Glomerular visceral epithelial cell (primary cell): ENCODE results near the gene CAST.
A peak's percentile ranks its signal among the peaks of the same experiment; 100 is the strongest.
"Not testable (repeated sequence)": the region's sequence is repeated elsewhere in the genome, so short reads cannot be mapped to it uniquely, and the experiment has no call there.

Source experiments
- DNase-seq: peaks from one replicate; pipeline ENCODE4 v3.0.0-alpha.2; 2016; ENCODE audit errors: extremely low spot score

CAST gene

DNA sequence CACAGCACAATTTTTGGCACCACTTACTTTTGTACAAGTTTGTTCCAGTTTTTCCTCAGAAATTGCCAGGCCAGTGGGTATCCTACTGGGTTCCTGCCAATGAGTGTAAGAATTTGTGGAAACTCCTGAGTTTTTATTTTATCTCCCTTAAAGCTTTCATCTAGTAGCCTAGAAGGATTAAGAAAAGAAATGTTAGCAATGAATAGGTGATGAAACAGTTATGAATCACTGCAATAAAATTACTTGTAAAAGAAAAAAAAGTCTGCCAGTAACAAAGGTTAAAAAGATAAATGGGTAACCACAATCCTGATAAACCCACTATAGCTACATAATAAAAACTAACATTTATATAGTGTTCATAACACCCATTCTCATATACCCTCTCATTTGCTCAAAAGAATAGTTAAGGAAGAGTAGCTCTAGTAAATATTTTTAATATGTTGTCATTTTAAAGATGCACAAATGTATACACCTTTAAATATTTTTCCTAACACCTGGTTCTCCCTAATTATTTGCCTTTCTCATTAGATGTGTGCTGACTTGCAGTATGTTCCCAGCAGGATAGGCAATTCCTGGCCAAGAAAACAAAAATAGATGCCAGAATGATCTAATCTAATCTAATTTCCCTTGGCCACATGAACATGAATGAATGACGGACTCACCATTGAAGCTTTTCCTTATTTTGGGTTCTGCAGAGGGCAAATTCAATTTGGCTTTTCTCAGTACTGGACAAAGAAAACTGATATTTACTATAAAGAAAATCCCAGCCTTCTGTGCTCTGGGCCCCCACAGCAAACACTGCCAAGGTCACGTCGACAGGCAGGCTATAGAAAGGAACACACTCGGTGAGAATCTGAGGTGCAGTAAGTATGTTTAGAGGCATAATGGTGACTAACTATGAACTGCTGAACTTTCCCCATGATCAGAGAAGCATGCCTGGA lies 119.1 kb downstream of the CAST start:
- DNase-seq = peak; percentile 30

- DNase-seq = no peak
Observed at GRCh38 chr5:96783326-96783725, 121.2 kb downstream of the CAST start.

- no peak for DNase-seq
Observed at GRCh38 chr5:96785326-96786109, 123.3 kb downstream of the CAST start.

DNA sequence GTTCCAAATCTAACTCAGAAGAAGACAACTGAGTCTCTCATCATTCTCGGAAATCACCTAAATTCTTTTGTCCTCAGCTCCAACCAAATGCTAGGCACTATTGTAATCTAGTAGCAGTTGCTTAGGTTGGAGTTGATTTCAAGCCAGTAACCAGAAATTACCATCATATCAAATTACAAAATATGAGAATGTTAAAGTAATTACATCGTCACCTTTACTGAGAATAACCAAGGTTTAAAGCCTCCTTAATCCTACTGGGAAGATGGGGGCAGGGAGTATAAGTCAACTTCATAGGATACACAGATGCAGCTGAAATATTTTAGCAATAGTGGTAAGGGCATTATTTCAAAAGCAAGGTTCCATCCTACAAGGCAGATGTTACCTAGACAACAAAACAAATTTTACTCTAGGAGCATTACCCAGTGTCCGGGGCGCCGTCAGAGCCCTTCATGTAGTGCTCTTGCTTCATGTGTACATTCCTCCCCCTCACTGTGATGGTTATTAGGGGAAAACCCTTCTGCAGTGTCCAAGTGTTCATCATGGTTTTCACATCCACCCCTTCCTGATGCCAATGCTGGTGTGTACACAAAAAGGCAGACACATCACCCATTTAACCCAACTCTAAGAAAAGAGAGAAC lies 126.1 kb downstream of the CAST start:
- no peak for DNase-seq

GRCh38 chr5:96789794-96790330 lies 127.7 kb downstream of the CAST start:
- DNase-seq = no peak

- DNase-seq = peak; percentile 25
Observed at GRCh38 chr5:96790961-96791504, 128.9 kb downstream of the CAST start.

DNA sequence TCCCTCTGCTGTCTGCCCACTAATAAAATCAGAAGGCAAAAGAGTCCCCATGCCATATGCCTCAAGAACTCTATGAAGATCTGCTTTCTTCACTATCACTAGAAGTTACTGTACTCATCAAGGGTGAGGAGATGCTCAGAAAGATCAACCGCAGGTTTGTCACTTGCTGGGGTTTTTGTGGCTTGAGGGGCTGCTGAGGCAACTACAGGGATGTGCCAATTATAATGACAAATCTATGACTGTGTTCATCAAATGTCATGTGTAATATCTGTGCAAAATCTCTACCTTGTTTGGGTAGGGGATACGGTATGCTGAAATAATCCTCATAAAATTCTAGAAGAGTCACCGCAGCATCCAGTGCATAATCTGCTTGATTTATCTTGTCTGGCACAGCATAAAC lies 132.6 kb downstream of the CAST start:
- no peak for DNase-seq

- no peak for DNase-seq
Observed at GRCh38 chr5:96795626-96796025, 133.4 kb downstream of the CAST start.

DNA sequence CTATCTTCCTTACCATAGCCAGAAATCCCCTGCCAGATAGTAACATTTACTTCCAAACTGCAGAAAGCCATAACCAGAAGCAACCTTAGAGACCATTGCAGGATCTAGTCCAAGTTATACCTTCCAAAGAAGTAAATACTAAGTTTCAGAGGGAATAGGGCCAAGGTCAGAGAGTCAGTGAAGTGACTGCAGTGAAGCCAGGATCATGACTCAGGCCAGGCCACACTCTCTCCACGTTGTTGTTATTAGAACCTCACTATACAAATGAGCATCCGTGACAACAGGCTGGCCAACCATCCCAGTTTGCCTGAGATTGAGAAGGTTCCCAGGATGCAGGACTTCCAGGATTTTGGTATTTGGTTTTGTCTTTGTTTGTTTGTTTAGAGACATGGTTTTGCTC lies 134.3 kb downstream of the CAST start:
- DNase-seq = no peak

- not testable (repeated sequence) for DNase-seq
Observed at GRCh38 chr5:96801718-96802117, 139.5 kb downstream of the CAST start.

GRCh38 chr5:96807075-96807654 lies 145.0 kb downstream of the CAST start:
- peak; percentile 86 for DNase-seq

GRCh38 chr5:96808541-96808828 lies 146.3 kb downstream of the CAST start:
- no peak for DNase-seq

GRCh38 chr5:96808868-96809558 lies 146.8 kb downstream of the CAST start:
- DNase-seq = no peak

DNA sequence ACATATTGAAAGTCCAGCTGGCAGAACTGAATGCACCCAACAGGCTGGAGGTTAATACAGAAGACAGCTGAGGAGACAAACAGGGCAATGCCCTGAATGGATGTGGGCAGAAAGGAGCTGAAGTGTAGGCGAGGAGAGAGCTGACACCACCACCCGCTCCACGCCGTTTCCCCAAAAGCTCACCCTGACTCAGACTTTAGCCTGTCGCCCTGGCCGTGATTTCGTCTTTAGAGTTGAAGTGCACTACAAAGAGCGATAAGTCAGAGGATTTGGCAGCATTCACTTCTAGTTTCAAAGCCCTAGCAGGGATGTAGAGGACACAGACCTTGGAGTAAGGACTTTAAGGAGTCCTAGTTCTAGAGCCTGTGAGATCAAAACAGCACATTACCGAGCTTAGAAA lies 147.7 kb downstream of the CAST start:
- no peak for DNase-seq

GRCh38 chr5:96812851-96813250 lies 150.7 kb downstream of the CAST start:
- DNase-seq = no peak

DNA sequence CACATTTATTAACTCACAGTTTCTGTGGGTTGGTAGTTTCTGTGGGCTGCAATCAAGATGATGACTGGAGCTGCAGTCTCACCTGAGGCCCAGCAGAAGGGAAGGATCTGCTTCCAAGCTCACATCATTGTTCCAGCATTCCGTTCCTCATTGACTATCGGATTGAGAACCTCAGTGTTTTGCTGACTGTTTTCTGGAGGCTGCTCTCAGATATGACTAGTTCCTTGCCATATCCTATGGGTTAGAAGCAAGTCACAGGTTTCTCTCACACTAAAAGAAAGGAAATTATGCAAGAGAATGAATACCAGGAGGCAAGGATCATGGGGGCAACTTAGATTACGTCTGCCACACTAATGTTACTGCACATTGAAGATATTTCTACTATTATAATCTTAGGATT lies 151.9 kb downstream of the CAST start:
- no peak for DNase-seq

DNA sequence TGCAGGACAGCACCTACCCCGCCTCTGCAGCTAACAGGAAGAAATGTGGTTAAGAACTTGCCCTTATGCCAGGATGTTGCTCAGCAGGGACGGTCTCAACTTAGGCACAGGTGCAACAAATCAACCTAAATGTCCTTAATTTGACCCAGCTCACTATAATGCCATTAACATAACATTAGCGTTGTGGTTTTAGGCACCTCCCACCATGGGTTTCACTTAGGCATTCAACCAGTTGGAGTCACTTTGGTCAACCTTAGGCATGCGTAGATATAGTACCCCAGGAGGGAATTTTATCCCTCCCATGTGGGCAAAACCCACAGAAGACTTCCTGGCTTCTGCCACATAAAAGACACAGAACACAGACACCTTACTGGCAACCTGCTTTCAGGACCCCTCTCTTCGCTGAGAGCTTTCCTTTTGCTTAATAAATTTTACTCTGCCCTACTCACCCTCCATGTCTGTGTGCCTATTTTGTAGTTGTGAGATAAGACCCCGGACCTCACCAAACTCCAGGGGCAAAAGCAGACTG lies 154.3 kb downstream of the CAST start:
- DNase-seq = peak; percentile 36

DNA sequence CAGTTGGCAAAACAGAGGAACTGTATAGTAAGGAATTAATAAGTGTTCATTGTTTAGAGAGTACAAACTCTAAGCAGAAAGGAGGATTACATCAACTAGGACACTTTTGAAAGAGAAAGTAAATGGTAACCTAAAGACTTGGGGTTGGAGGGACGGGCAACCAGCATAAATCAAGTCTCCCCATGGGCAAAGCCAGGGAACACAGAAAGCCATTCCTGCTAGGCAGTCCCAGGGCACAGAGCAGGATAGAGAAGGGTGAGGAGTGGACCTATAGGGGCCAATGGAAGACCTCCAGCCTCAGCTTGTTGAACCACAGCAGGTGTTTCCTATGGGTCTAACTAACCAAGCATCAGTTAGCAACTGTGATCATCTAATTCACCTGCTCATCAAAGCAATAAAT lies 154.8 kb downstream of the CAST start:
- DNase-seq = no peak

GRCh38 chr5:96817506-96817905 lies 155.3 kb downstream of the CAST start:
- no peak for DNase-seq

- no peak for DNase-seq
Observed at GRCh38 chr5:96818125-96818788, 156.1 kb downstream of the CAST start.
